OCI-LY3 (cell line): ENCODE measurements around the gene ANKS1A.

ENCODE experiments used
- CTCF ChIP-seq: fragments of 200-600, 300-600 bp; sonication (generic); IDR thresholded peaks from 2 replicates; pipeline ENCODE4 v1.5.1; 2014; ENCODE audit warnings: antibody characterized with exemption, low read length, low read depth
- EZH2phosphoT487 ChIP-seq: fragments of 200-600 bp; shearing (Covaris generic); IDR thresholded peaks from 2 replicates; pipeline ENCODE4 v1.6.1; 2018; ENCODE audit warnings: antibody characterized with exemption, mixed run types, low read depth

- no peak for TF ChIP-seq CTCF
- no peak for TF ChIP-seq EZH2phosphoT487
Observed at GRCh38 chr6:35030099-35030498, 141.0 kb downstream of the ANKS1A start.
